Parathyroid adenoma (tissue), 2 donors: ENCODE measurements around the gene SPI1.

Source experiments
- H2AFZ ChIP-seq: fragments of 300-600 bp; sonication (generic); one replicate; pipeline ENCODE4 v1.7.0; 2017; ENCODE audit warnings: antibody characterized with exemption, mild to moderate bottlenecking
- H3K27ac ChIP-seq: fragments of 300-600 bp; sonication (generic); one replicate; pipeline ENCODE4 v1.7.0; 2017
- H3K27me3 ChIP-seq: fragments of 300-600 bp; sonication (generic); one replicate; pipeline ENCODE4 v1.7.0; 2017; ENCODE audit warnings: low read length; ENCODE audit not compliant: control insufficient read depth, insufficient read depth
- H3K36me3 ChIP-seq: fragments of 300-600 bp; sonication (generic); one replicate; pipeline ENCODE4 v1.7.0; 2017; ENCODE audit warnings: low read length; ENCODE audit not compliant: control insufficient read depth, insufficient read depth
- H3K4me1 ChIP-seq: fragments of 300-600 bp; sonication (generic); one replicate; pipeline ENCODE4 v1.7.0; 2017; ENCODE audit warnings: control low read depth
- H3K4me2 ChIP-seq: fragments of 300-600 bp; sonication (generic); one replicate; pipeline ENCODE4 v1.7.0; 2017; ENCODE audit warnings: low read length
- H3K4me3 ChIP-seq: fragments of 300-600 bp; sonication (generic); one replicate; pipeline ENCODE4 v1.7.0; 2017; ENCODE audit warnings: low read depth, low read length
- H3K79me2 ChIP-seq: fragments of 300-600 bp; sonication (generic); one replicate; pipeline ENCODE4 v1.7.0; 2017; ENCODE audit warnings: control low read depth
- H3K9ac ChIP-seq: fragments of 300-600 bp; sonication (generic); one replicate; pipeline ENCODE4 v1.7.0; 2017; ENCODE audit warnings: mild to moderate bottlenecking
- H3K9me3 ChIP-seq: fragments of 300-600 bp; sonication (generic); one replicate; pipeline ENCODE4 v1.7.0; 2017; ENCODE audit warnings: low read length; ENCODE audit not compliant: control insufficient read depth
- TF ChIP-seq, protein P1 (sequence below): fragments of 300-600 bp; sonication (generic); IDR thresholded peaks from one replicate; pipeline ENCODE4 v1.7.0; 2017; ENCODE audit warnings: antibody characterized with exemption, mild to moderate bottlenecking
- donor health status: primary hyperparathyroidism.

SPI1 gene

DNA sequence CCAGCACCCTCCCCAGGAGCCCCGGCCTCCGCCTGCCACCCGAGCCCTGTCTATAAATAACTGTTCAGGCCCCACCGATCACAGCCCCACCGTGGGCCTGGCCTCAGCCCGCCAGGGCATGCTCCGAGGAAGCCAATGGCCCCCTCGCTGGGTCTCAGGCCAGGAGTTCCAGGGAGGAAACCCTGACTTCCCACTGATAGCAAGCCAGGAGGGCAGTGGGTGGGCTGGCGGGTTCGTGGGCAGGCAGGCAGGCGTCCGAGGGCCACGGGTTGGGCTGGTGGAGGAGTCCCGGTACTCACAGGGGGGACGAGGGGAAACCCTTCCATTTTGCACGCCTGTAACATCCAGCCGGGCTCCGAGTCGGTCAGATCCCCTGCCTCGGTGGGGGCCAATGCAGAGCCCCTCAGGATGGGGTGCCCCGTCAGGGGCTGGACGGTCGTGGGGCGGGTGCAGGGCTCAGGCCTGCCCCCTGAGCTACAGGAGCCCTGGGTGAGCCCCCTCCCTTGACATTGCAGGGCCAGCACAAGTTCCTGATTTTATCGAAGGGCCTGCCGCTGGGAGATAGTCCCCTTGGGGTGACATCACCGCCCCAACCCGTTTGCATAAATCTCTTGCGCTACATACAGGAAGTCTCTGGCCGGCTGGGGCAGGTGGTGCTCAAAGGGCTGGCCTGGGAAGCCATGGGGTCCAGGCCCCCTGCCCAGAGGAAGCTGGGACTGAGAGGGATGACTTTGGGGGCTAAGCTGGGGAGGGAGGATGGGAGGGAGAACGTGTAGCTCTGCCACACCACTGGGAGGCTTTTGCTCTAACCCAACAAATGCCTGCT lies at the start of gene SPI1:
SPI1 (minus strand) TSS at position 538 of the 826 bp plus-strand sequence; CDS start at position 344, 194 bp downstream.
- Histone ChIP-seq H3K27ac (peak within 1 kb of the TSS; percentile 24), H2AFZ (no peak within 1 kb of the TSS), H3K9ac (no peak within 1 kb of the TSS), H3K9me3 (no peaks in the 10 kb centered on the region), H3K79me2 (no peaks in the 10 kb centered on the region), H3K4me2 (no peak within 1 kb of the TSS), H3K4me3 (no peak within 1 kb of the TSS), H3K4me1 (no peaks in the 10 kb centered on the region), H3K36me3 (no peaks in the 10 kb centered on the region), H3K27me3 (no peaks in the 10 kb centered on the region)
- TF ChIP-seq, protein P1, sequence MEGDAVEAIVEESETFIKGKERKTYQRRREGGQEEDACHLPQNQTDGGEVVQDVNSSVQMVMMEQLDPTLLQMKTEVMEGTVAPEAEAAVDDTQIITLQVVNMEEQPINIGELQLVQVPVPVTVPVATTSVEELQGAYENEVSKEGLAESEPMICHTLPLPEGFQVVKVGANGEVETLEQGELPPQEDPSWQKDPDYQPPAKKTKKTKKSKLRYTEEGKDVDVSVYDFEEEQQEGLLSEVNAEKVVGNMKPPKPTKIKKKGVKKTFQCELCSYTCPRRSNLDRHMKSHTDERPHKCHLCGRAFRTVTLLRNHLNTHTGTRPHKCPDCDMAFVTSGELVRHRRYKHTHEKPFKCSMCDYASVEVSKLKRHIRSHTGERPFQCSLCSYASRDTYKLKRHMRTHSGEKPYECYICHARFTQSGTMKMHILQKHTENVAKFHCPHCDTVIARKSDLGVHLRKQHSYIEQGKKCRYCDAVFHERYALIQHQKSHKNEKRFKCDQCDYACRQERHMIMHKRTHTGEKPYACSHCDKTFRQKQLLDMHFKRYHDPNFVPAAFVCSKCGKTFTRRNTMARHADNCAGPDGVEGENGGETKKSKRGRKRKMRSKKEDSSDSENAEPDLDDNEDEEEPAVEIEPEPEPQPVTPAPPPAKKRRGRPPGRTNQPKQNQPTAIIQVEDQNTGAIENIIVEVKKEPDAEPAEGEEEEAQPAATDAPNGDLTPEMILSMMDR: no peak

DNA sequence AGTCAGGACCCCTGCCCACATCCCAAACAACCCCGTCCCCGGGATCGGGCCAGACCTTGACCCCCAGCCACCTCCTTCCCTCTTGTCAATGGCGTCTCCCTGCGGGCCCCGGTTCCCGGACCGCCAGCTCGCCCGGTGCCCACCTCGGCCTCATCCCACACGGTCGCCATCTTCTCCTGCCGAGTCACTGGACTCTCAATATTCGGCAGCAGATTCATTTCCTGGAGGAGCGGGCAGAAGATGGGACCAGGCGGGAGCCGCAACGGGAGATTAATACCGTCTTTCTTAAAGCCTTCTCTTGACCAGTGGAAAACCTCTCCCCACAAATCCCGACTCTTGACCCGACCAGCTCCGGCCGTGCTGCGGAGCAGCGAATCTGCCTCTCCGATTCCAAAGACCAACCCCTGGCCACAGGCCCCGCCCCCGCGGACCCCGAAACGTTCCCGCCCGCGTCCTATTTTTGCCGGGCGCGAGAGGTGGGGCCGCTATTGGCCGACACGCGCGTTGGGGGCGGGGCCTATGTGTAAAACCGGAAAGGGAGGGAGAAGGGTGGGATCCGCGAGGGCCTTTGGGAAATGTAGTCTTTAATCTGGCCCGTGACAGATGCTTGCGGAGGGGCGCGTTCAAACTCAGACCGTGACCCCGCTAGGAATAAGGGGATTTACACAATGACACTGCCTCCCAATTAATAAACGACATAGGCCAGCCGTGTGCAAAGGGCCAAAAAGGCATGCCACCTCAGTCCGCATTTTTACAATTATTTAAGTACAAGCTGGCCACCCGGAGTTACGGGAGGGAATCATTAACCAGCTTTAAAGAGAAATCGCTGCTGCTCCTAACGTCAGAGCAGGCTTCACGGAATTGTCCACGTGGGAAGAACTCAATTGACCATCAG lies 48.0 kb upstream of the SPI1 start, which contains the start of gene PSMC3:
PSMC3 (minus strand) TSS at position 378 of the 895 bp plus-strand sequence; CDS start at position 218, 160 bp downstream.
- Histone ChIP-seq H2AFZ (peak within 1 kb of the TSS; percentile 85), H3K4me2 (peak within 1 kb of the TSS; percentile 89), H3K4me1 (peaks cover 6% of the 10 kb centered on the region), H3K4me3 (peak within 1 kb of the TSS; percentile 82), H3K36me3 (no peaks in the 10 kb centered on the region), H3K9ac (peak within 1 kb of the TSS; percentile 58), H3K27me3 (no peaks in the 10 kb centered on the region), H3K27ac (peak within 1 kb of the TSS; percentile 89), H3K9me3 (no peaks in the 10 kb centered on the region), H3K79me2 (peaks cover 2% of the 10 kb centered on the region)
- TF ChIP-seq, protein P1: no peak

DNA sequence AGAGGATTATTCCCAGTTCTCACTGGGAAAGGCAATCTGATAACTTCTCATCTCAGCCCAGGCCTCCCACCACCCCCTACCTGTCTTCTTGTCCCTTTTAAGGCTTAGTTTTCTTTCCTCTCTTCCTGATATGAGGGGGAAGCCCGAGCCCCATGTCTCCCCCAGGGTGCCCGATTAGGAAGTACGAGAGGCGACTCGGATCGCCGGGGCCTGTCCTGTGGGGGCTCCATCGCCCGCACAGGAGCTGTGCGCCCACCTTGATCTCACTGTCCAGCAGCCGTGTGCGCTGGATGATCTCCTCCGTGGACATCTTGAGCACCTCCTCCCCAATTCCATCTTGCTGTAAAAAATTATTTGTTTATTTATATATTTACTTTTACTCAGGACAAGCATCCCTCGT lies 47.3 kb upstream of the SPI1 start:
- Histone ChIP-seq H3K36me3 (no peaks in the 10 kb centered on the region), H3K9me3 (no peaks in the 10 kb centered on the region), H3K4me3 (peak overlapping the region; percentile 82), H3K79me2 (peaks cover 2% of the 10 kb centered on the region), H3K27ac (peak overlapping the region; percentile 89), H3K9ac (peak overlapping the region; percentile 58), H2AFZ (peak overlapping the region; percentile 85), H3K27me3 (no peaks in the 10 kb centered on the region), H3K4me2 (peak overlapping the region; percentile 81), H3K4me1 (peaks cover 6% of the 10 kb centered on the region)
- TF ChIP-seq, protein P1: no peak

DNA sequence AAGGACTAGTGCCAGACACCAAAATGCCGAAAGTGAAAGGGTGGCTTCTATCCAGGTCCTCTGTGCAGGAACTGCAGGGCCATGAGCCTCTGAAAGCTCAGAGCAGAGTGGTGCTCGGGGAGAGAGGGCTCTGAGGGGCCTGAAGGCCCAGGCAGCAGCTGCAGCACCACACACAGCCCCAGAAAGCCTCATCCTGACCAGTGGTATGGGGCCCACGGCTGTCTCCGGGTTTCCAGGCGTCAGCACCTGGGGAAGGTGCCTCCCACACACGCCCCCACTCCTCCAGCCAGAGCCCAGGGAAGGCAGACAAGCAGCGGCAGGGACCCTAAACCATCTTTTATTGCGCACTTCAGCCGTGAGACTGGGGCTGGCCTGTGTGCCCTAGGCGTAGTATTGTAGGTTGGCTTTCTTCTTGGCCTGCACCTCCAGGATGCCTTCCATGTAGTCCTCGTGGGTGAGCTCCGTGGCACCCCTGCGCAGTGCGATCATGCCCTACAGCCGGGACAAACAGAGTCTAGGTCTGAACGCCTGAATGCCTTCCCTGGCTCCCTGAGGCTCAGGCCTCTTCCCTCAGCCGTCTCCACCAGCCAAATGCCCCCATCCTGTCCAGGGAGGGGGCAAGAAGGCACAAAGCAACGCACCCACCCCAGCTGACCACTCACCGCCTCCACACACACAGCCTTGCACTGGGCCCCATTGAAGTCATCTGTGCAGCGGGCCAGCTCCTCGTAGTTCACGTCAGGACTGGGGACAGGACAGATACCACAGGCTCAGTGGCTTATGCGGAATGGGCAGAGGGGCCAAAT lies 40.3 kb upstream of the SPI1 start:
- no peaks in the 10 kb centered on the region for H3K4me1 ChIP-seq
- H3K27me3 ChIP-seq: no peaks in the 10 kb centered on the region
- no peak overlapping the region for H2AFZ ChIP-seq
- H3K4me2 ChIP-seq: no peak overlapping the region
- TF ChIP-seq, protein P1: no peak
- H3K9me3 ChIP-seq: no peaks in the 10 kb centered on the region
- H3K4me3 ChIP-seq: no peak overlapping the region
- H3K36me3 ChIP-seq: no peaks in the 10 kb centered on the region
- H3K79me2 ChIP-seq: no peaks in the 10 kb centered on the region
- H3K9ac ChIP-seq: no peak overlapping the region
- H3K27ac ChIP-seq: no peak overlapping the region
